ENCODE results near the gene FAAP20.

GRCh38 chr1:2241820-2242219 is 47.2 kb upstream of the FAAP20 start:
- TF ChIP-seq, protein P1, sequence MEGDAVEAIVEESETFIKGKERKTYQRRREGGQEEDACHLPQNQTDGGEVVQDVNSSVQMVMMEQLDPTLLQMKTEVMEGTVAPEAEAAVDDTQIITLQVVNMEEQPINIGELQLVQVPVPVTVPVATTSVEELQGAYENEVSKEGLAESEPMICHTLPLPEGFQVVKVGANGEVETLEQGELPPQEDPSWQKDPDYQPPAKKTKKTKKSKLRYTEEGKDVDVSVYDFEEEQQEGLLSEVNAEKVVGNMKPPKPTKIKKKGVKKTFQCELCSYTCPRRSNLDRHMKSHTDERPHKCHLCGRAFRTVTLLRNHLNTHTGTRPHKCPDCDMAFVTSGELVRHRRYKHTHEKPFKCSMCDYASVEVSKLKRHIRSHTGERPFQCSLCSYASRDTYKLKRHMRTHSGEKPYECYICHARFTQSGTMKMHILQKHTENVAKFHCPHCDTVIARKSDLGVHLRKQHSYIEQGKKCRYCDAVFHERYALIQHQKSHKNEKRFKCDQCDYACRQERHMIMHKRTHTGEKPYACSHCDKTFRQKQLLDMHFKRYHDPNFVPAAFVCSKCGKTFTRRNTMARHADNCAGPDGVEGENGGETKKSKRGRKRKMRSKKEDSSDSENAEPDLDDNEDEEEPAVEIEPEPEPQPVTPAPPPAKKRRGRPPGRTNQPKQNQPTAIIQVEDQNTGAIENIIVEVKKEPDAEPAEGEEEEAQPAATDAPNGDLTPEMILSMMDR (IDR thresholded peaks at IDR 0.05) = no peak
- no peak for TF ChIP-seq POLR2A (IDR thresholded peaks at IDR 0.05)

All from Peyer's patch (tissue), 4 donors.